Keratinocyte (primary cell): ENCODE measurements around the gene FSIP1.

ENCODE experiments used
- CTCF ChIP-seq, 3 experiments: IDR thresholded peaks in 1 of 3; conservative IDR thresholded peaks in 1 of 3; optimal IDR thresholded peaks in 1 of 3; 2 replicates in 2 of 3; 3 replicates in 1 of 3; pipeline versions ENCODE3 to v1.5.1; 2011; ENCODE audit warnings: low read length in 3 of 3, mild to moderate bottlenecking in 3 of 3, moderate library complexity in 2 of 3, control low read depth in 1 of 3, inconsistent platforms in 1 of 3; ENCODE audit not compliant: insufficient read depth in 2 of 3; ENCODE audit errors: extremely low read depth in 1 of 3
- EZH2 ChIP-seq: IDR thresholded peaks from one replicate; pipeline ENCODE4 v1.6.1; 2012; ENCODE audit warnings: inconsistent platforms, mild to moderate bottlenecking, low read length, moderate library complexity

- TF ChIP-seq CTCF (optimal IDR thresholded peaks at IDR 0.05 in 1 of 3, IDR thresholded peaks at IDR 0.05 in 1 of 3, conservative IDR thresholded peaks at IDR 0.05 in 1 of 3; ENCODE audit: extremely low read depth in 1 of 3, insufficient read depth in 2 of 3, low read length in 3 of 3) (no peak), EZH2 (no peak)
Observed at GRCh38 chr15:39625451-39625850, 157.2 kb downstream of the FSIP1 start.
